ENCODE results near the gene ST6GAL1. TPM values are rescaled to one million over a fixed set of nuclear protein-coding genes. Genes with fewer than 3 reads are reported as not detected.
"Not testable (repeated sequence)": the region's sequence is repeated elsewhere in the genome, so short reads cannot be mapped to it uniquely, and the experiment has no call there.

Gene ST6GAL1
- total RNA-seq, 4 donors from 2014 or later, result 51.3 to 113 (median 65.5) TPM

- no peak for TF ChIP-seq CTCF (IDR thresholded peaks at IDR 0.05)
- DNase-seq (ENCODE audit: low spot score) (no peak), ATAC-seq (ENCODE audit: low FRiP score) (no peak)
Measured at GRCh38 chr3:186965141-186965879, 35.0 kb downstream of the ST6GAL1 start.

GRCh38 chr3:186966406-186966805, 36.1 kb downstream of the ST6GAL1 start:
- no peak for TF ChIP-seq CTCF (IDR thresholded peaks at IDR 0.05)
- no peak for DNase-seq (ENCODE audit: low spot score)

GRCh38 chr3:186967236-186967635, 36.9 kb downstream of the ST6GAL1 start:
- not testable (repeated sequence) for ATAC-seq (ENCODE audit: low FRiP score); DNase-seq (ENCODE audit: low spot score)

More at GRCh38 chr3:186966406-186966805, 36.1 kb downstream of the ST6GAL1 start:
- no peak for ATAC-seq (ENCODE audit: low FRiP score)

GRCh38 chr3:186967686-186968085, 37.4 kb downstream of the ST6GAL1 start:
- TF ChIP-seq CTCF (IDR thresholded peaks at IDR 0.05), result no peak
- ATAC-seq (ENCODE audit: low FRiP score), result no peak
- no peak for DNase-seq (ENCODE audit: low spot score)

GRCh38 chr3:186969607-186970006, 39.3 kb downstream of the ST6GAL1 start:
- TF ChIP-seq CTCF (IDR thresholded peaks at IDR 0.05), result no peak
- DNase-seq (ENCODE audit: low spot score) (no peak), ATAC-seq (ENCODE audit: low FRiP score) (no peak)

GRCh38 chr3:186971106-186971505, 40.8 kb downstream of the ST6GAL1 start:
- ATAC-seq (ENCODE audit: low FRiP score); DNase-seq (ENCODE audit: low spot score): not testable (repeated sequence)

GRCh38 chr3:186971578-186971977, 41.3 kb downstream of the ST6GAL1 start:
- DNase-seq (ENCODE audit: low spot score), result no peak
- TF ChIP-seq CTCF (IDR thresholded peaks at IDR 0.05), result no peak

GRCh38 chr3:186973702-186974101, 43.4 kb downstream of the ST6GAL1 start:
- no peak for TF ChIP-seq CTCF (IDR thresholded peaks at IDR 0.05)
- ATAC-seq (ENCODE audit: low FRiP score) (no peak), DNase-seq (ENCODE audit: low spot score) (no peak)

More at GRCh38 chr3:186971578-186971977, 41.3 kb downstream of the ST6GAL1 start:
- peak; percentile 75 for ATAC-seq (ENCODE audit: low FRiP score)
